Measurements from ENCODE around the gene USF2.

DNA sequence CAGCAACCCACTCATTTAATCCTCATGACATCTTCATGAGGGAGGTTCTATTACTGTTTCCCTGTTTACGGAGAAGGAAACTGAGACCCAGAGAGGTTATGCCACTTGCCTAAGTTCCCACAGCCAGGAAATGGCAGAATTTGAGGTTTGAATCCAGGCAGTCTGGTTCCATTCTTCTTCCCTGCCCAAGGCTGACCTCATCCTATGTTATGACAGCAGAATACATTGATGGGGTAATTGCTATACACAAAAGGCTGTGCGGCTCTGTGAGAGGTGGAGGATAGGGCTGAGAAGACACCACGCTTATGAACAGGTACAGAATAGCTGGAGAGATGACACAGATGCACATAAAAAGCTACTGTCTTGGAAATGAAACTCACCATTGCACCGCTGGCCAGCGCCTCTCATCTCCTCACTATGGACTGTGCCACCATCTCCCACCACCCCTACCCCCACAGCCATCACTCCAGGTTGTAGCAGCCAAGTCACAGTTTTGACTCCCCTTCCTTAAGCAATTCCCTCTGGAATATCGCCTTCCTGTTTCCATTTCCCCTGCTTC, 34.7 kb downstream of the USF2 start:
- TF ChIP-seq, protein P1, sequence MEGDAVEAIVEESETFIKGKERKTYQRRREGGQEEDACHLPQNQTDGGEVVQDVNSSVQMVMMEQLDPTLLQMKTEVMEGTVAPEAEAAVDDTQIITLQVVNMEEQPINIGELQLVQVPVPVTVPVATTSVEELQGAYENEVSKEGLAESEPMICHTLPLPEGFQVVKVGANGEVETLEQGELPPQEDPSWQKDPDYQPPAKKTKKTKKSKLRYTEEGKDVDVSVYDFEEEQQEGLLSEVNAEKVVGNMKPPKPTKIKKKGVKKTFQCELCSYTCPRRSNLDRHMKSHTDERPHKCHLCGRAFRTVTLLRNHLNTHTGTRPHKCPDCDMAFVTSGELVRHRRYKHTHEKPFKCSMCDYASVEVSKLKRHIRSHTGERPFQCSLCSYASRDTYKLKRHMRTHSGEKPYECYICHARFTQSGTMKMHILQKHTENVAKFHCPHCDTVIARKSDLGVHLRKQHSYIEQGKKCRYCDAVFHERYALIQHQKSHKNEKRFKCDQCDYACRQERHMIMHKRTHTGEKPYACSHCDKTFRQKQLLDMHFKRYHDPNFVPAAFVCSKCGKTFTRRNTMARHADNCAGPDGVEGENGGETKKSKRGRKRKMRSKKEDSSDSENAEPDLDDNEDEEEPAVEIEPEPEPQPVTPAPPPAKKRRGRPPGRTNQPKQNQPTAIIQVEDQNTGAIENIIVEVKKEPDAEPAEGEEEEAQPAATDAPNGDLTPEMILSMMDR (optimal IDR thresholded peaks at IDR 0.05 in 1 of 3, IDR thresholded peaks at IDR 0.05 in 1 of 3, conservative IDR thresholded peaks at IDR 0.05 in 1 of 3; ENCODE audit: extremely low read depth in 1 of 3, insufficient read depth in 2 of 3, low read length in 3 of 3), result no peak
- no peak for TF ChIP-seq EZH2 (IDR thresholded peaks at IDR 0.05; ENCODE audit: low read length)

Measured in keratinocyte (primary cell).